Posterior vena cava (tissue), 2 donors: ENCODE data around the gene KIAA1217. TPM values are rescaled to one million over a fixed set of nuclear protein-coding genes. Genes with fewer than 3 reads are reported as not detected.

Experiments
- DNase-seq: peaks from one replicate; pipeline ENCODE4 v3.0.0-alpha.2; 2020; ENCODE audit warnings: low spot score
- intact Hi-C, 2 donors: fragments of 100-400 bp; cut with DNase I; formaldehyde crosslinking; loops; one replicate each; pipeline versions ENCODE4 v1.14.1 to v1.14.2; 2022 to 2023
- total RNA-seq, 2 donors: library from RNA; stranded (reverse); fragmentation: NEBNext Ultra II Directional; extraction: Animal tissue kit (Norgen Biotek cat#: 25700); gene quantifications; one replicate each; pipeline ENCODE4 v1.2.1, GENCODE V29; 2021
- donor health status: DM: yes; HTN: yes; CAD: no.
- donor health status: DM: yes; HTN: yes; CAD: no.

KIAA1217 gene
- total RNA-seq, 2 donors from 2014 or later: 11.8 to 20.3 TPM

- intact Hi-C loops: no loop called here
Observed at GRCh38 chr10:24533981-24534380, 325.0 kb downstream of the KIAA1217 start.

DNA sequence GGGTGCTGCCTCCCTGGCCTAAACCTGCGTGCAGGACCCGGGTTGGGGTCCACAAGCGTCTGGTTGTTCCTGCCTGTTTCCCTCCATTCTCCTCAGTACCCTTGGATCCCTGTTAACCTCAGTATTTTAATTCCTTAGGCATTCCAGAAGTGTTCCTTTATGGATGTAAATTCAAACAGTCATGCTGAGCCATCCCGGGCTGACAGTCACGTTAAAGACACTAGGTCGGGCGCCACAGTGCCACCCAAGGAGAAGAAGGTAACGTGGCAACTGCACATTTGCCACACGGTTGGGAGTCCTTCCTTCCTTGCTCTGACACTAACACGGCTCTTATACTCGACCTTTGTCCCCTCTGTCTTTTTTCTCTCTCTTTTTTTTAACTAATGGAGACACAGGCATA lies 327.7 kb downstream of the KIAA1217 start:
- intact Hi-C loops: no loop called here

More at GRCh38 chr10:24533981-24534380, 325.0 kb downstream of the KIAA1217 start:
- no peak for DNase-seq

GRCh38 chr10:24541239-24541753 lies 332.4 kb downstream of the KIAA1217 start:
- intact Hi-C loops: no loop called here
- no peak for DNase-seq

More for the DNA sequence above, 327.7 kb downstream of the KIAA1217 start:
- DNase-seq: peak; percentile 36

GRCh38 chr10:24542314-24543270 lies 333.7 kb downstream of the KIAA1217 start:
- intact Hi-C loops: no loop called here
- DNase-seq: no peak

GRCh38 chr10:24544776-24545175 lies 335.8 kb downstream of the KIAA1217 start:
- DNase-seq: no peak
- intact Hi-C loops: no loop called here

DNA sequence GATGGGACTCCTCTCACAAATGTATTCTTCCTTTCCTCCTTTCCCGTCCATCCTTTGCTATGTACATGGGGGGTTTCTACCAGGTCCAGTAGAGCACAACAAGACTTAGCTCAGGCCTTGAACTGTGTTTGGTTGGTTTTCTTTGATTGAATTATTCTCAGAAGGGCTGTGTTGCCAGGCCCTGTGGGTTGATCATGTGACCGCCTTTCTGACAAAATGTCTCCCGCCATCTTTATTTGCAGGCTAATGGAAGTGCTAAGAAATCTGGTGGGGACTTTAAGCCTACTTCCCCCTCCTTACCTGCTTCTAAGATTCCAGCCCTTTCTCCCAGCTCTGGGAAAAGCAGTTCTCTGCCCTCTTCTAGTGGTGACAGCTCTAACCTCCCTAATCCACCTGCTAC lies 336.6 kb downstream of the KIAA1217 start:
- DNase-seq: no peak
- intact Hi-C loops: no loop called here

DNA sequence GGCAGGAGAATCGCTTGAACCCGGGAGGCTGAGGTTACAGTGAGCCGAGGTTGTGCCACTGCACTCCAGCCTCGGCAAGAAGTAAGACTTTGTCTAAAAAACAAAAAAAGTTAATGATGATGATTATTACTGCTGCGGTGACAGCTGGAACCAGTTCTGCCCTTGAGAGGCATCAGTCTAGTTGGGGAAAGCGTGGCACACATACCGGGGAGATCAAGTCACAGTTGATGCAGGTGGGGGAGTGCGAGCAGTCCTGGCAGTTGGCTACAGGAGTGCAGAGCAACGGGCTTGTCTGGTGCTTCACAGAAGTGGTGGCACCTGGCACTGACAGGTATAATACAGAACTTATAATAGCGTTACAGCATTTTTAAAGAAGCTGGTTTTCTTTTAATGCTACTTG lies 341.7 kb downstream of the KIAA1217 start:
- intact Hi-C loops: no loop called here
- no peak for DNase-seq

DNA sequence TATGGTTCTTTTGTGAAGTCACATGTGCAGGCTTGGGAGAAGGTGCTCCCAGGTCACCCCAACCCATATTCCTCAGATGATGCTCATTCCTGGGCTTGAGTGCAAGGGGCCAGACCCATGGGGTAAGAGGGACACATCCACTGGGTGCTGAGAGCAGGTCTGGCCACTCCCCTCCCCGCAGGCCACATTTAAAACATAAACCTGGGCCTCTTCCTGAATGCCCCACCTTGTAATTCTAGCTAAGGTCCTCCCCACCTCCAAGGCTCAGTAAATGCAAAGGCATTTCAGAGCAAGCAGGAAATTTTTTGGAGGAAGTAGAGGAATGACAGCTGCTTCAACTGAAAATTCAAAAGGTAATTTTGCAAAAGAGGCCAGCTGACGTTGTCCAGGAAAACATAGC lies 342.2 kb downstream of the KIAA1217 start:
- intact Hi-C loops: no loop called here
- DNase-seq: no peak

- intact Hi-C loops: no loop called here
- no peak for DNase-seq
Observed at GRCh38 chr10:24552346-24553016, 343.5 kb downstream of the KIAA1217 start.

- intact Hi-C loops: no loop called here
- no peak for DNase-seq
Observed at GRCh38 chr10:24553051-24553612, 344.2 kb downstream of the KIAA1217 start.

- intact Hi-C loops: no loop called here
- no peak for DNase-seq
Observed at GRCh38 chr10:24554036-24554435, 345.1 kb downstream of the KIAA1217 start.

GRCh38 chr10:24556126-24556749 lies 347.3 kb downstream of the KIAA1217 start:
- intact Hi-C loops: no loop called here
- no peak for DNase-seq

DNA sequence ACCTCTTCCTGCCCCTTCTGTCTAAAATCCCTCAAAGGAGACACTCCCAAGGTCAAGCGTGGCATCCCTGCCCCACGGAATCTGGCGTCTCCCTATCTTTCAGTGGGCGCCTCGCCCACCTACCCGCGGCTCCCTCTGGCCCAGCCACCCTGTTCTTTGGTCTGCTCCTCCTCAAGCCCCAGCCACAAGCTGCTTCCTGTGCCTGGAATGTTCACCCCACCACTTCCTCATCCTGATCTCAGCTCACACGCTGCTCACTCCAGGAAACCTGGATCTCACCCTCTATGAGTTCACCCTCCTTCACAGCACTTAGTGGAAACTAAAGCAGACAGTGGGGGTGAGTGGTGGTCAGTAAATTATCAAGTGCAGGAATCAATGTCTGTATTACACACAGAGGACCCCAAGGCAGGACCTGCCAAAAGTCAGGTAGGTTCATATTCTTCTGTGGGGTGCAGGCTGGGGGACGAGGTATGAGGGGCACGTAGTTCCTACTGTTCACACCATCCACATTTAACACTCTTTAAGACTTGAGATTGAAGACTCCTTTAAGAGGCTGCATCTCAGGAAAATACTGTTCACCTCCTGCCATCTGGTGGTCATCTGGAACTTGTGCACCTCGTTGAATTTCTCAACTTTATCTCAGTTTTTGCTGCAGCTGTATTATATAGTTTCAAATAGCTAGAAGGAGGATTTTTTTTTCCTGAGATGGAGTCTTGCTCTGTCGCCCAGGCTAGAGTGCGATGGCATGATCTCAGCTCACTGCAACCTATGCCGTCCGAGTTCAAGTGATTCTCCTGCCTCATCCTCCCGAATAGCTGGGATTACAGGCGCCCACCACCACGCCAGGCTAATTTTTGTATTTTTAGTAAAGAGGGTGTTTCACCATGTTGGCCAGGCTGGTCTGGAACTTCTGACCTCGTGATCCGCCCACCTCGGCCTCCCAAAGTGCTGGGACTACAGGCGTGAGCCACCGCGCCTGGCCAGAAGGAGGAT lies 348.1 kb downstream of the KIAA1217 start:
- DNase-seq: no peak
- intact Hi-C loops: no loop called here

GRCh38 chr10:24561453-24561852 lies 352.5 kb downstream of the KIAA1217 start:
- intact Hi-C loops: loop anchor here in 1 of 2 donors (10.0 kb wide), 1 partner anchor 1007 kb away; no protein-coding TSS in a partner anchor
- no peak for DNase-seq

GRCh38 chr10:24568042-24568441 lies 359.1 kb downstream of the KIAA1217 start:
- no peak for DNase-seq
- intact Hi-C loops: loop anchor here in 1 of 2 donors (10.0 kb wide), 1 partner anchor 1013 kb away; no protein-coding TSS in a partner anchor

DNA sequence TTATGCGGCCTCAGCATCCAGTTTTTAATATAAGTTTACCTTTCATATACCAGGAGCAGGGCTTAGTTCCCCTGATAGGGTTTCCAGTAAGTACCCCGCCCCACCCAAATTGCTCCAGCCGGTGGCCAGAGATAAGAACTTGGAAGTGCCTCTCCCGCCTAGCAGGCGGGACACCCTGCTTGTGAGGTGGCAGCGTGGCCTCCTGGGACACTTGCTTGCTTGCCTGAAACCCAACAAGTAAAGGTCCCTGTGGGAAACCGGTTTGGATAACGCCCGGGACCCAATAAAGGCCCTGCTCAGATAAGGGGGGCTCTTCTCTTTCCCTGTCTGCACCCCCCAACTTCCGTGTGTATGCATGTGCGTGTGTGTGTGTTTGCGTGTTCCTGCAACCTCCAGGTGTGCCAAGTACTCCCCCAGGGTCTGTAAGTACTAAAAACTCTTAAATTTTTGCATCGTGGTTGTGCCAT lies 360.4 kb downstream of the KIAA1217 start:
- DNase-seq: no peak
- intact Hi-C loops: loop anchor here in 1 of 2 donors (10.0 kb wide), 1 partner anchor 1015 kb away; no protein-coding TSS in a partner anchor

GRCh38 chr10:24569828-24570657 lies 361.1 kb downstream of the KIAA1217 start:
- intact Hi-C loops: loop anchor here in 1 of 2 donors (10.0 kb wide), 1 partner anchor 1015 kb away; no protein-coding TSS in a partner anchor
- no peak for DNase-seq
